Sigmoid colon (tissue), 7 donors: Measurements from ENCODE around the gene PYGB. TPM values are rescaled to one million over a fixed set of nuclear protein-coding genes. Genes with fewer than 3 reads are reported as not detected.

Experiments used
- DNase-seq: peaks from one replicate; pipeline ENCODE4 v3.0.0-alpha.2; 2019
- H3K27ac ChIP-seq, 4 donors: fragments of 200-600 bp; sonication (generic); one replicate each; pipeline ENCODE4 v1.5.1; 2016 to 2019; ENCODE audit warnings: mild to moderate bottlenecking in 1 of 4
- H3K27me3 ChIP-seq, 3 donors: fragments of 200-600 bp; sonication (generic); one replicate each; pipeline ENCODE4 v1.5.1; 2019; ENCODE audit warnings: mild to moderate bottlenecking in 1 of 3
- H3K36me3 ChIP-seq, 4 donors: fragments of 200-600 bp; sonication (generic); one replicate each; pipeline ENCODE4 v1.5.1; 2016 to 2019
- H3K4me1 ChIP-seq, 4 donors: fragments of 200-600 bp; sonication (generic); one replicate each; pipeline ENCODE4 v1.5.1; 2017 to 2019
- H3K4me3 ChIP-seq, 4 donors: fragments of 200-600 bp; sonication (generic); one replicate each; pipeline ENCODE4 v1.5.1; 2017 to 2019; ENCODE audit warnings: mild to moderate bottlenecking in 2 of 4, moderate library complexity in 1 of 4
- H3K9me3 ChIP-seq, 4 donors: fragments of 200-600 bp in 3 of 4; sonication (generic) in 3 of 4; one replicate each; pipeline versions ENCODE4 v1.5.1 to v1.6.1; 2013 to 2019
- CTCF ChIP-seq, 4 experiments: fragments of 450-650 bp in 3 of 4; fragments of 200-600 bp in 1 of 4; IDR thresholded peaks; one replicate each; pipeline ENCODE4 v1.5.1; 2016 to 2019; ENCODE audit warnings: antibody characterized with exemption in 4 of 4, mild to moderate bottlenecking in 3 of 4, moderate library complexity in 2 of 4
- EP300 ChIP-seq, 4 donors: sonication (generic); formaldehyde crosslinking; IDR thresholded peaks; one replicate each; pipeline ENCODE4 v1.6.1; 2017; ENCODE audit warnings: antibody characterized with exemption in 4 of 4
- POLR2A ChIP-seq, 2 donors: fragments of 450-650 bp; IDR thresholded peaks; one replicate each; pipeline ENCODE4 v1.6.1; 2016; ENCODE audit warnings: antibody characterized with exemption in 2 of 2, mild to moderate bottlenecking in 2 of 2, moderate library complexity in 2 of 2
- POLR2AphosphoS5 ChIP-seq, 4 donors: sonication (generic); formaldehyde crosslinking; IDR thresholded peaks; one replicate each; pipeline ENCODE4 v1.6.1; 2017; ENCODE audit warnings: antibody characterized with exemption in 4 of 4
- WGBS, 2 donors: extraction: QIAGEN DNeasy Blood & Tissue Kit; methylation state at CpG; one replicate each; pipeline ENCODE4 v1.1.7; 2013; 5-methylcytosine and 5-hydroxymethylcytosine counted together
- intact Hi-C: fragments of 100-400 bp; cut with DNase I; formaldehyde crosslinking; loops from one replicate; pipeline ENCODE4 v1.15.1; 2023
- polyA plus RNA-seq, 3 donors: library from polyadenylated mRNA; stranded (reverse); fragments of 200-250 nt; gene quantifications; one replicate each; pipeline ENCODE4 v1.2.3, GENCODE V29; 2013
- total RNA-seq, 4 donors: library from RNA; depleted of rRNA; stranded (reverse); fragments of >200 nt; gene quantifications; one replicate each; pipeline ENCODE4 v1.1.0, GENCODE V29; 2016
- donor health status: healthy with polysubstance abuse.
- donor health status: Bipolar disorder and iron deficiency.
- donor health status: healthy.

PYGB gene
- total and polyA plus RNA-seq, 7 donors: 45.6 to 317 (median 198) TPM

- Histone ChIP-seq H3K36me3 (peaks cover 18 to 70% (median 40%) of the 10 kb centered on the region in 4 donors), H3K9me3 (no peaks in the 10 kb centered on the region), H3K27ac (peak overlapping the region; percentile 65 to 73 (median 68)), H3K4me1 (peaks cover 0 to 43% (median 35%) of the 10 kb centered on the region in 4 donors), H3K27me3 (no peaks in the 10 kb centered on the region), H3K4me3 (no peak overlapping the region)
- 78 to 87% methylated on average over 24 of the region's 24 CpGs for WGBS, 2 donors
- peak in 1 of 4 donors; percentile 11 for TF ChIP-seq POLR2AphosphoS5 (IDR thresholded peaks at IDR 0.05)
- no peak for TF ChIP-seq POLR2A (IDR thresholded peaks at IDR 0.05)
- peak in 1 of 4 experiments; percentile 33 for TF ChIP-seq CTCF (IDR thresholded peaks at IDR 0.05)
- intact Hi-C loops: no loop called here
- DNase-seq: no peak
Observed at GRCh38 chr20:25296094-25297093, 48.5 kb downstream of the PYGB start.

DNA sequence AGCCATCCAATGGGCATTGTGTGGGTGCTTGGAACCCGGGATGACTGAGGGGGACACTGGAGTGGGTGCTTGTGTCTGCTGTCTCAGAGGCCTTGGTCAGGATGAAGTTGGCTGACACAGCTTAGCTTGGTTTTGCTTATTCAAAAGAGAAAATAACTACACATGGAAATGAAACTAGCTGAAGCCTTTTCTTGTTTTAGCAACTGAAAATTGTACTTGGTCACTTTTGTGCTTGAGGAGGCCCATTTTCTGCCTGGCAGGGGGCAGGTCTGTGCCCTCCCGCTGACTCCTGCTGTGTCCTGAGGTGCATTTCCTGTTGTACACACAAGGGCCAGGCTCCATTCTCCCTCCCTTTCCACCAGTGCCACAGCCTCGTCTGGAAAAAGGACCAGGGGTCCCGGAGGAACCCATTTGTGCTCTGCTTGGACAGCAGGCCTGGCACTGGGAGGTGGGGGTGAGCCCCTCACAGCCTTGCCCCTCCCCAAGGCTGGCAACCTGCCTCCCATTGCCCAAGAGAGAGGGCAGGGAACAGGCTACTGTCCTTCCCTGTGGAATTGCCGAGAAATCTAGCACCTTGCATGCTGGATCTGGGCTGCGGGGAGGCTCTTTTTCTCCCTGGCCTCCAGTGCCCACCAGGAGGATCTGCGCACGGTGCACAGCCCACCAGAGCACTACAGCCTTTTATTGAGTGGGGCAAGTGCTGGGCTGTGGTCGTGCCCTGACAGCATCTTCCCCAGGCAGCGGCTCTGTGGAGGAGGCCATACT lies 49.4 kb downstream of the PYGB start:
- intact Hi-C loops: no loop called here

DNA sequence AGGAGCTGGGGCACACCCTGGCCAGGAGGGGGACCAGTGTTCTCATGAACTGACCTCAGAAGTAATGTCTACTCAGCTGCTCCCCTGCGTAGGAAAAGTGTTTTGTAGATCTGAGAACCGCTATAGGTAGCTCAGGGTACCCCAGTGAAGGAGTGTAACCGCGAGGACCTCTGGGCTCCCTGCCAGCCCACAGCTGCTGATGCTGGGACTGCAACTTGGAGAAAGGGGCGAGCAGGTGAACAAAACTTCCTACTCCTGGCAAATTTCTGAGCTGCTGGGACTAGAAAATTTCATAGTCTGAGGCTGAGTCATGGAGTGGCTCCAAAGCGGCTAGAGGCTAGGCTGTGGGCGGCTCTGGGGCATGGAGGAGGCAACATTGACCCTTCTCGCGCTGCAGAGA lies 51.9 kb downstream of the PYGB start:
- Histone ChIP-seq H3K4me1 (peaks cover 0 to 29% (median 22%) of the 10 kb centered on the region in 4 donors), H3K36me3 (peaks cover 9 to 69% (median 21%) of the 10 kb centered on the region in 4 donors), H3K27ac (peak overlapping the region; percentile 14 to 65 (median 50))

More for the DNA sequence above, 49.4 kb downstream of the PYGB start:
- WGBS, 2 donors: 86 to 89% methylated on average over 10 of the region's 10 CpGs
- no peak for TF ChIP-seq CTCF (IDR thresholded peaks at IDR 0.05)
- TF ChIP-seq POLR2A (IDR thresholded peaks at IDR 0.05): no peak
- no peak for TF ChIP-seq POLR2AphosphoS5 (IDR thresholded peaks at IDR 0.05)
- TF ChIP-seq EP300 (IDR thresholded peaks at IDR 0.05): no peak
- H3K27me3 ChIP-seq: no peaks in the 10 kb centered on the region
- peaks cover 13 to 68% (median 31%) of the 10 kb centered on the region in 4 donors for H3K36me3 ChIP-seq
- no peak for DNase-seq
- H3K4me1 ChIP-seq: peaks cover 0 to 43% (median 35%) of the 10 kb centered on the region in 4 donors
- H3K4me3 ChIP-seq: no peak overlapping the region
- H3K9me3 ChIP-seq: no peaks in the 10 kb centered on the region
- H3K27ac ChIP-seq: peak overlapping the region; percentile 65 to 73 (median 68)

More for the DNA sequence above, 51.9 kb downstream of the PYGB start:
- no peak overlapping the region for H3K4me3 ChIP-seq
- TF ChIP-seq POLR2AphosphoS5 (IDR thresholded peaks at IDR 0.05) (no peak), CTCF (IDR thresholded peaks at IDR 0.05) (no peak), EP300 (IDR thresholded peaks at IDR 0.05) (no peak), POLR2A (IDR thresholded peaks at IDR 0.05) (no peak)
- H3K27me3 ChIP-seq: no peaks in the 10 kb centered on the region
- no peak for DNase-seq
- 83 to 87% methylated on average over 9 of the region's 9 CpGs for WGBS, 2 donors
- H3K9me3 ChIP-seq: no peaks in the 10 kb centered on the region
- intact Hi-C loops: no loop called here
